HG03457 (cell line): ENCODE data around the gene HDAC4.

Source experiments
- ATAC-seq: cut with Tn5 transposase; IDR thresholded peaks from one replicate; pipeline ENCODE4 v1.9.1; 2021; ENCODE audit warnings: moderate number of reproducible peaks; ENCODE audit not compliant: unreplicated experiment

Gene HDAC4

DNA sequence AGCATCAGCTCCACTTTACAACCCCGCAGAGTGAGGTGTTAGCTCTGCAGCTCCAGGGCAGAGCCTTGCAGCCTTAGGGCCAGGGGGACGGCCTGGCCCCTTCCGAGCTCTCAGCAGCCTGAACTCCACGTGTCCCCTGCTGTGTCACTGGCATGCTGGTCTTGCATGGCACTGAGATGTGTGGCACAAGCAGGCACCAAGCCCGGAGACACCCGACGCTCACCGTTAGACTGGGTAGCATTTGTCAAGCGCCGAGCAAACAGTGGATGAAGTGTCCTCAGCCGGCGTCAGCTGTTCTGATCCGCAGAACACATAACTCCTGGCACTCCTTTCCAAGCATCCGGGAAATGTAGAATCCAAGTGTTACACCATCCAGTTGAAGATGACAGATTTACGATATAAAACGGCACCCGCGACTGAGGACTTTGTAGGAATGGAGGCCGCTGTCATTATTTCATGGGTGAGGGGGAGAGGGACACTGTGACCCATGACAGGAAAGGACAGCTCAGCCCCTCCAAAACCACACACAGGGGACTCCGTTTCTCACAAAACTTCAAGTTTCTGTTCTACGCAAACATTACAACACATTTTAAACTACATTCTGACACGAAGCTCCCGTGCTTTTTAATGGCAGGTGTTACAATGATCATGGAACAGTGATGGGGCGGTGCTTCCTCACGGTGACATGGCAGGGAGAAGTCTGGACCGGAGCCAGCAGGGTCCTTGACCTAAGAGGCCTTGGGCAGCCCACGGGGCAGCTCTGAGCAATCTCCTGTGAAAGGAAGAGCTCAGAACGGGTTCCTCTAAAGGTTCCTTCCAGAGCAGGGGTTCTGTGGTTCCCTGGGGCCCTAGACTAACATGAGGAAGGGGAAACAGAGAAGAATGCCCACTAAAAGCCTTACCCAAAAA lies 89.4 kb downstream of the HDAC4 start:
- ATAC-seq: no peak

GRCh38 chr2:239310401-239311061 lies 90.3 kb downstream of the HDAC4 start:
- ATAC-seq: no peak

- no peak for ATAC-seq
Measured at GRCh38 chr2:239309398-239310245, 91.2 kb downstream of the HDAC4 start.

GRCh38 chr2:239308661-239309397 lies 92.0 kb downstream of the HDAC4 start:
- no peak for ATAC-seq

DNA sequence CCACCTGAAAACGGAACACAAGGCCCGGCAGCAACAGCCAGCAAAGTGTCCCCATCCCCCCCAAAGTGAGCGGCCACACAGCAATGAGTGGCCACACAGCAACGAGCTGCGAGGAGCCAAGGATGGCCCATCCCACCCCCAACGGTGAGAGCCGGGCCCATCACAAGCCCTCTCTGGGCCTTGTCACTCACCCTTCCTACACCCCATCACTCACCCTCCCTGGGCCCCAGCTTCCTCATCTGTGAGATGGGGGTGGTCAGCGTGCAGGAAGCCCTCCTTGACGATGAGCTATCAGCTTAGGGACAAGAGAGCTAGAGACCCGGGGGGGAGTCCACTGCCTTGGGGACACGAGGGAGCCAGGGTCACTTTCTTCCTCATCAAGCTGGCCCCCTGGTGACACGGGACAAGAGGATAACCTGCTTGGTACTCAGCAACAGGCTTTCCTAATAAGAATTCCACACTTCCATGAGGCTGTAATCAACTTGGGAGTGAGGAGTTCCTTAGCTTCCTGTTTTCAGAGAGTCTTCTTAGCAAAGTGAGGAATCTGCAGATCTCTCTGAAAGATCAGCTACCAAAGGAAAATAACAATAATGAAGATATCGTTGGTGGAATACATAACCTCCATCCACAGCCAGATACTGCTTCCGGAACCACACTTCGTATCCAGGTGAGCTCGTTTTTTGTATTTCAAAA lies 92.8 kb downstream of the HDAC4 start:
- no peak for ATAC-seq

DNA sequence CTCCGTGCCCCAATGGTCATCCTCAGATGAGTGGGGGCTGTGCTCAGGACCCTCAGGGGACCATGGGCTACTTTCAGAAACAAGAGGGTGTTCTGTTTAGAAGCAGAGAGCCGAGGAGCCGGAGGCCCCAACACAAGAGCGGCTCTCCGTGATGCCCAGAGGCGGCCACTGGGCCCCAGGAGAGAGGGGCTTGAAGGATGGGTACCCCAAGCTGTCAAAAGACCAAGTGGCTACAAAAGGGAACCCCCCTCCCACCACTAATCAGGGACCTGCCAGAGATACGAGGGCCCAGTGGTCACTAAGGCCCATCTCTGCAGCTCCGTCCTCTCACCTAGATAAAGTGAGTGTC lies 93.6 kb downstream of the HDAC4 start:
- ATAC-seq: no peak

DNA sequence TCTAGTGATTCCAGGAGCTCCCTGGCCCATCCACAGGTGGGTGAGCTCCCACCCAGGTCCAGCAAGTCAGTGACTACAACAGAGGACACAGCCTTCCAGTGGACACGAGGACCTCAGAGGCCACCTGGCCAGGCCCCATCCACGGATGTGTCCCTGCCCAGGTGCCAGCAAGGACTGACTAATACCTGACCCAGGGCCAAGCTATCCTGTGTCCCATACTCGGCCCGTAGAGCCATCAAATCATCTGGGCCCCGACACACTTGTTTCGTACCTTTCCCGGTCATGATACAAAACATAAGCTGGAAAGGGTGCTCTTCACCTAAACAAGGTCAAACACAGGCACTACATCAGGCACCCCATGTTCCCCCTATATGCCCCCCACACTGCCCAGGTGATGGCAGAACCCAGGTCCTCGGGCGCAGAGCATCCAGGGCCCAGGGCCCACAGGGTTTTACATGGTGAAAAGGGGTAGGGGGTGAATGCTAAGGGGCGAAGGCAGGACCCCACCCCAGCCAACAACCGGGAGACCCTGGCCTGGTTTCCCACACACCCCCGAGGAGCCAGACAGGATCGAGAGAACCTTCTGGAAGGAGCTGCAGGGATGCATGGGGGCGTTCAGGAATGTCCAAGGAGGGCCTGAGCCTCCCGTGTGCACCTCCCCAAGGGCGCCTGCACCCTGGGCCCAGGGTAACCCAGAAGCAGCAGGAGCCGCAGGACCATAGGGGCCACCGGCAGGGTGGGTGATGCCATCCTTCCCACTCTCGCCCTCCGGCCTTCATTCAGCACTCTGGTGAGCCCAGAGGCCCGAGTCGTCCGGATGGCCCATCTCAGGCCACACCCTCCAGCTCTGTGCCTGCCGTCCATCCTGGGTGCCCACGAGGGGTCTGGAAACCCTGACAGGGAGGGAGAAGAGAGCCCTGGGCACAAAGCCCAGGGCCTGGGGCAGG lies 94.3 kb downstream of the HDAC4 start:
- no peak for ATAC-seq

DNA sequence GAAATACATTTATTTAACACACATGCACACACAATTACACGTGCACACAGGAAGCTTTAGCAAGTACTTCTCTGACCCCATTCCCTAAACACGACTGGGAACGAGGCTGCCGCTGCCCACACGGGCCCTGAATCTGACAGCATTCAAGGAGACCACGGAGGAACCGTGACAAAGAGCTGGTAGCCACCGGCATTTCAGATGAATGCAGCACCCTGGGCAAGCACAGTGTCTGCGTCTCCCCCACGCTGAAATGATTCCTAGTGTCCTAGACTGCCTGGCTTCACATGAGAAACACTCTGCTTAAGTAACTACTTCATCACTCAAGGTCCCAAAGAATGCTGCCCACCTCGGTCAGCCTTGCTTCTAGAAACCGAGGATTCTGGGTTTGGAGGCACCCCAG lies 95.0 kb downstream of the HDAC4 start:
- ATAC-seq: no peak

DNA sequence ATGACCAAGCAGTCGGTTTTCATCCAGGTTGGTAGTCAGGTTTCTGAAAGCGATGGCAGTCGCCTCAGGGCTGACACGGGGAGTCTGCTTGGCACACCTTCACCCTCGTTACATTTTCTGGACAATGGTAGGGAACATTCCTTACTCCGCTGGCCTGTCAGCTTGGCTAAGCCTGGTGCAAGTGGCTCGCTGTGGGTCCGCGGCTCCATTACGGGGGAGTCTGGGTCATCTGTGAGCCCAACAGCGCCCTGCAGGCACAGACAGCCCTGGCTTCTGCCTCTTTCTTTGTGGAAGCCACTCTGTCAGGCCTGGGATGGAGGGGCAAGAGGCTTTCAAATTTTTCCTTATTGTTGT lies 95.6 kb downstream of the HDAC4 start:
- ATAC-seq: no peak

- no peak for ATAC-seq
Measured at GRCh38 chr2:239304533-239305221, 96.1 kb downstream of the HDAC4 start.

- ATAC-seq: no peak
Measured at GRCh38 chr2:239303711-239304532, 96.9 kb downstream of the HDAC4 start.

GRCh38 chr2:239302808-239303557 lies 97.8 kb downstream of the HDAC4 start:
- no peak for ATAC-seq

DNA sequence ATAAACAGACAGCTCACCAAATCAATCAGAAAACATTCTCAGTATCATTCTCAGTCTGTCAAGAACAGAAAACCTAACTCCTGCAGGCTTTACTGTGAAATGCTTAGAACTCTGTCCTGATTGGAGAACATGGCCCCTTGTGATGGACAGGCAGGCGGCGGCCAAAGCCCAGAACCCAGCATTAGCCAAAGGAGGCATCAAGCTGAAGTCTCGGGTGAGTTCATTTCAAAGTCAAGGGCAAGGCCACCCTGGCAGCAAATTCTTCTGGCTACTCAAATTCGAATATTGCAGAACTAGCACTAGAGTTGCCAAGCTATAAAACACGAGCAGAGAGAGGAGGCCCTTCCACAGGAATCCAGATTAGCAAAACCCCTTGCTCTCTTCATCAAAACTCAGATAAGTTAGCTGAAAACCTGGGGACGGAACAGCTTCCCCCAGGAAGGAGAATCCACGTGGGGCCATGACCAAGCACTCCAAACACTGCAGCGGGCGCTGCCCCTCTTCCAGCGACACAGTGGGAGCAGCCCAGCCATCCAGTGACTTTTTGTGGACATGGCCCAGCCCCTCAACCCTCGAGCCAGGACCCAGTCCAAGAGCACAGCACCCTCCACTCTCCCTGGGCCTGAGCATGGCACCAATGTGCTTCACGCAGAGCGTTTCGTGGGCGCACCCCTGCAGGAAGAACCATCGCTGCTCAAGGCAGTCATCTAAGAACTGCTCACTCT lies 98.6 kb downstream of the HDAC4 start:
- ATAC-seq: no peak

DNA sequence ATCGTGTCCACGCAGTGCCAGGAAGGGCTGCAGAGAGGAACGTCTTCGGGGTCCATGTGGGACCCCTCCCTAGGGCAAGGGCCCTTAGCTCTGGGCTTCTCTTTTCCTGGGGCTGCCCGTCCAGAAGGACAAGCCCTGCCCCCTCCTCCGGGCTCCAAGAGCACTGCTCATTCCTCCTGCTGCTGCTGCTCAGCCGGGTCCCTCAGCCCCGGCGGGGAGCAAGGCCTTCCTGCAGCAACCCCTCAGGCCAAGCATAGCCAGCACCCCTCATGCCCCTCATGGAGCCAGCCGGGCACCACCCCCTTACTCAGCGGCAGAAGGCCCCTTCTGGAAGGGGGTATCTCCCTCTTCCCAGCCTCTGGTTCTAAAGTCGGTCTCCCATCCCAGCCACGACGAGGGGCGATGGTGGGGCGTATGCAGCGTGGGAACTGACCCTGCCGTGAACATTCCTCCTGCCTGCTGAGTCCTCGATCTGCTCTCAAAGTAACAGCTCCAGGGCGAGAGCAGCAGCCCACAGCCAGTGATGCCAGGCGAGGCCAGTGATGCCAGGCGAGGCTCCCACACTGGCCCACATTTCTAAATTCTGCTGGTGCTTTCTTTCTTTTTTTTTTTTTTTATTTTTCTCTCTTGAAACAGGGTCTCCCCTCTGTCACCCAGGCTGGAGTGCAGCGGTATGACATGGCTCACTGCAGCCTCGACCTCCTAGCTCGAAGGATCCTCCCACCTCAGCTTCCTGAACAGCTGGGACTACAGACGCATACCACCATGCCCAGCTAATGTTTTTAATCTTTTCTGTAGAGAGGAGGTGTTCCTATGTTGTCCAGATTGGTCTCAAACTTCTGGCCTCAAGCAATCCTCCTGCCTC lies 99.7 kb downstream of the HDAC4 start:
- ATAC-seq: no peak

DNA sequence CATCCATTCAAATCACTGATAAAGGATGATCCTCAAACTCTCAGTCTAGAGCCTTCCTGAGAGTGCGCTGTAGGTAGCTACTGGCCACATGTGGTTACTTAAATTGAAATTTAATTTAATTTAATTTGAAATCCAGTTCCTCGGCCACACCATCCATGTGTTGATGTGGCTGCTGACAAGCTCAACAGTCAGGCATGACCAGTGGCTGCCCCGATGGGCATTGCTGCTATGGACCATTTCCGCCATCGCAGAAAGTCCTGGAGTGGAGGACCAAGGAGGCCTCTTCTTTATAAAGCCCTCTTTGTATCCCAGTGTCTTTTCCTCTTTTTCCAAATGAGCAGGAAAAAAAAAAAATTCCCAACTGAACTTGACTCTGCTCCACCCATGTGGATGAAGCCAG lies 100.6 kb downstream of the HDAC4 start:
- no peak for ATAC-seq
